Astrocyte of the cerebellum (primary cell): ENCODE data around the gene CAT.

Source experiments
- DNase-seq: peaks from one replicate; pipeline ENCODE4 v3.0.0-alpha.2; 2011; ENCODE audit warnings: low read depth
- H3K4me3 ChIP-seq: 2 replicates; pipeline ENCODE4 v1.5.1; 2011; ENCODE audit warnings: mild to moderate bottlenecking, low read depth, low read length, moderate library complexity
- in situ Hi-C: cut with HindIII; loops from 2 replicates; pipeline ENCODE4 v1.10.0; 2017; ENCODE audit warnings: low sequenced_read_pairs
- TF ChIP-seq, protein P1 (sequence below): IDR thresholded peaks from 2 replicates; pipeline ENCODE4 v1.5.1; 2012; ENCODE audit warnings: low read length, low read depth, moderate library complexity, mild to moderate bottlenecking; ENCODE audit errors: missing control alignments

CAT gene

DNA sequence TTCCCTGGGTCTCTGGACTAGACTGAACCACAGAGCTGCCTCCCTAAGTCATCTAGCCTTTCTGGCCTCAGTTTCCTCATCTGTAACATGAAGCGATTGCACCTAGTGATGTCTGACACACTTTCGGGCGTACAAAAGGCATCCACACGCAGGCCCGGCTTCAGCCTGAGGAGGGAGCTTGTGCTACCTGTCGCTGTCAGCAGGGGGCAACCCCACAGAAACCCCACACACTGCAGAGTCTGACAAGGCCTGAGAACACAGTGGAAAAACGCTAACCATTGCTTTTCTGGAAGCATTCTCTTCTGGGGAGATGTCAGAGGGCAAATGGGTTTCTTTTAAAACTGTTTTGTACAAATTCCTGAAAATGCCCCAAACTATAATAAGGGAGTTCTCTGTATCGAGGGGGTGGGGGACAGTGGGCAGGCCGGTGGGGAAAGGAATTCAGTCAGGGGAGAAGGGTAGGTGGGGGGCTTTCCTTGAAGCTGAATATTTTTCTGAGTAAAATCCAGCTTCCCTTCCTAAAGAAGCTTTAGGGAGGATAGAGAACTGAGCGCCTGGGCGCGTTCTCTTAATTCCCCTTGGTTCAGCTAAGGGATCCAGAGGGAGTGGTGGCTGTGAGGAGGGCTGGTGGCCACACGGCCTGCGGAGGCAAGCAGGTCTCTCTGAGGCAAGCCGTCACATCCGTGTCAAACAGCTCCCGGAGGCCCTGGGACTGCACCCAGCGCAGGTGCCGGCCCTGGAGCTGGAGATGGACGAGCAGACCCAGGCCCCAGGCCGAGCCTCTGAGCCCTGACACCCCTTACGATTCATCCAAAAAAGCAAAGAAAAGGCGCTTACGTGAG, 74.3 kb downstream of the CAT start:
- H3K4me3 ChIP-seq = no peak overlapping the region
- TF ChIP-seq, protein P1, sequence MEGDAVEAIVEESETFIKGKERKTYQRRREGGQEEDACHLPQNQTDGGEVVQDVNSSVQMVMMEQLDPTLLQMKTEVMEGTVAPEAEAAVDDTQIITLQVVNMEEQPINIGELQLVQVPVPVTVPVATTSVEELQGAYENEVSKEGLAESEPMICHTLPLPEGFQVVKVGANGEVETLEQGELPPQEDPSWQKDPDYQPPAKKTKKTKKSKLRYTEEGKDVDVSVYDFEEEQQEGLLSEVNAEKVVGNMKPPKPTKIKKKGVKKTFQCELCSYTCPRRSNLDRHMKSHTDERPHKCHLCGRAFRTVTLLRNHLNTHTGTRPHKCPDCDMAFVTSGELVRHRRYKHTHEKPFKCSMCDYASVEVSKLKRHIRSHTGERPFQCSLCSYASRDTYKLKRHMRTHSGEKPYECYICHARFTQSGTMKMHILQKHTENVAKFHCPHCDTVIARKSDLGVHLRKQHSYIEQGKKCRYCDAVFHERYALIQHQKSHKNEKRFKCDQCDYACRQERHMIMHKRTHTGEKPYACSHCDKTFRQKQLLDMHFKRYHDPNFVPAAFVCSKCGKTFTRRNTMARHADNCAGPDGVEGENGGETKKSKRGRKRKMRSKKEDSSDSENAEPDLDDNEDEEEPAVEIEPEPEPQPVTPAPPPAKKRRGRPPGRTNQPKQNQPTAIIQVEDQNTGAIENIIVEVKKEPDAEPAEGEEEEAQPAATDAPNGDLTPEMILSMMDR = peak; percentile 78
- no peak for DNase-seq
- in situ Hi-C loops = no loop called here

DNA sequence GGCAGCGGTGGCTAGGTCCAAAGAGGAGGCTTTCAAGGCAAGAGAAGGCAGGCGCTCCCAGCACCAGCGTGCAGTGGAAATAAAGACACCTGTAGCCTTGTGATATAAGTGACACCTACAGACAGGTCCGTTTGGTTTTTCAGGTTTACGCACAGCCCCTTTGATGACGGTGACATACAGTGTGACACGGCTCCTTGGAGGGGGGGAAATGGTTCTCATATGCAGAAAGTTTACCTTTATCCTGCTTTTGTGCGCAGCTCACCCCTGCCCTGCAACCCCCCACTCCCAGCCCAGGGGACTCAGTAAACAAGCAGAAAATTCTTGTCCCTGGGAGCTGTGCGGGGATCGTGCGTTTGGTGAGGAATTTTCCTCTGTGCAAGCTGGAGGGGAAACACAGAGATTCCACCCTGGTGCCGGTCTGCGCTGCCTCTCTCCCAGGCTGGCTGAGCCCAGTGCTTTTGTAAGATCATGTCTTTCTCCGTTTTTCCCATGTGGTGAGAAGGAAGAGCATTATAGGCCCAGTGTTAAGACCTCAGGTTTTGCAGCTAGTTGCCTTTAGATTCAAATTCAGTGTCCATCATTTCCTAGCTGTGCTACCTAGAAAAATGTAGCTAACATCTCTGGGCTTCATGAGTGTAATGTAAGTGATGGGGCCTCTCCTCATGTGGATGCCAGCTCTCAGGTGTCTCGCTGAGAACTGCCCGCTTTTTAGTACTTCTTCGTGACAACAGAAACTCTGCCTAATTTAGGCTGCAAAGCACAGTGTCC, 75.1 kb downstream of the CAT start, which contains the start of gene ELF5:
Gene ELF5 (minus strand): TSS at position 113 of the 768 bp plus-strand sequence. CDS start 8,045 bp downstream, outside the sequence.
- in situ Hi-C loops = no loop called here
- TF ChIP-seq, protein P1 = no peak
- no peak within 1 kb of the TSS for H3K4me3 ChIP-seq
- no peak for DNase-seq

DNA sequence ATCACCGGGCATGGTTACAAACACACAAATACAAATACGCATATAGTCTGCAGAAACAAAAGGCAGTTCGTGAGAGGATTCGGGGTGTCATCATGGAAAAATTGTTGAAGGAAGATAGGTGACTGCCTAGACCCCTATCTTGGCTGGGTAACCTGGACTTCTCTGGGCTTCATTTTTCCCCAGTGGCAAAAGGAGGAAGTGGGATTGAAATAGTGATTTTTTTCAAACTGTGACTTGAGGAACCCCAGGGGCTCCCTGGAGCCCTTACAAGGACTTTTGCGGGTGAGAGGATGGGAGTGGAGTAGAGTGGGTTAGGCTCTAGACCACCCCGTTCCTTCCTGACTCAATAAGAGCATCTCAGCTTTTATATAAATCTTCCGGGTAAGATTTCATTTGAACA, 75.9 kb downstream of the CAT start:
- no peak for DNase-seq
- in situ Hi-C loops = no loop called here
- TF ChIP-seq, protein P1 = peak; percentile 5
- H3K4me3 ChIP-seq = no peak overlapping the region

DNA sequence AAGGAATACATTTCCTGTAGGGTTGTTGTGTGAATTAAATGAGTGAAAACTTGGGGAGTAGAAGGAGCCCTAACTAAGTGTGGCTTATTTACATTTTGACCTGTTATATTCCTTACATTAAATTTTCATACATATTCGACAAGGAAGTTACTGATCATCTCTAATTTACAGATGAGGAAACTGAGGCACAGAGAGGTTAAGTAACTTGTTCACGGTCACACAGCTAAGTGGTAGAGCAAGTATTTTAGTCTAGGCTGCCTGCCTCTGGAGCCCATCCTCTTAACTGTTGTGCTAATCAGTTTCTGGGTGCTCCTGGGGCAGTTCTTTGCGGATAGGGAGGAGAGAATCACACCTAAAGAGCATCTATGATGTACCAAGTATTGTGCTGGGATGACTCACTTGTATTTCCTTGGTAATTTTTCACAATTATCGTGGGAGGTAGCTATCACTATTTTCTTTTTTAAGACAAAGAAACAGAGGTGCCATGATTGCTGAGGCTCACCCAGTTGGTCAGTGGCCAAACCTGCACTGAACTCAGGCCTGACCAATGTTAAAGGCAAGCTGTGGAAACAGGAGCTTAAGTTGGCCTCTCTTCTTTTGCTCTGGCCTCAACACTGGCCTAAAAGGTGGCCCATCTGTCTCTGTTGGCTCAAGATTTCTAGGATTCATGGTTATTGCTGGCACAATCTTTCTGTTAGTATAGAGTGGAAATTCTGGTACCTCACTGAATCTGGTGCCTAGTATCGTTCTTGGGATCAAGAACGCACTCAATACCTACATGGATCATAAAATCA, 77.7 kb downstream of the CAT start:
- no peak for DNase-seq
- TF ChIP-seq, protein P1 = no peak
- in situ Hi-C loops = no loop called here
- no peak overlapping the region for H3K4me3 ChIP-seq

DNA sequence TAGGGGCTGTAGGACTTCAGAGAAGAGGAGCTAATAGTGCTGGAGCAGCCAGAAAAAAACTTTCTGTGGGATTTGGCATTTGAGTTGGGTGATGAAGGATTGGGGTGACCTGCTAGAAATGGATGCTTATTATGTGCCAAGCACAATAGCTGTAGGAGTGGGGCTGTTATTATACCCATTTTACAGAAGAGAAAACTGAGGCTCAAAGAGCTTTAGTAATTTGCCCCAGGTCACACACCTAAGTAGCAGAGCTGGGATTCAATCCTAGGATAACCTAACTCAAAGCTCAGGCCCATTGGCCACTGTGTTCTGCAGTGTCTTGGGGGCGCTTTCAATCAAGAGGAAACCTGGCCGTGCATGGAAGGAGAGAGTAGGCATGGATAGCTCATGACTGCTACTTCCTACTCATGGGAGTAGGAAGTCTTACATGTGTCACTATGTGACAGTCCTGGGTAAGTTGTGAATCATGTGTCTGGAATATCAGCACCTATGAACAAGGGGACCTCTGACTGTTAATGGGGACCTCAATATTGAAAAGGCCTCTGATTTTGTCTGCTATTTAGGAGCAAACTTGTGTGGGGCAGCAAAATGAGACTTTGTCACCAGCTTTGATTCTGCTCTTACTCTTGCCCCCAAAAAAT, 81.0 kb downstream of the CAT start:
- no peak for DNase-seq
- no peak overlapping the region for H3K4me3 ChIP-seq
- in situ Hi-C loops = no loop called here
- TF ChIP-seq, protein P1 = no peak

DNA sequence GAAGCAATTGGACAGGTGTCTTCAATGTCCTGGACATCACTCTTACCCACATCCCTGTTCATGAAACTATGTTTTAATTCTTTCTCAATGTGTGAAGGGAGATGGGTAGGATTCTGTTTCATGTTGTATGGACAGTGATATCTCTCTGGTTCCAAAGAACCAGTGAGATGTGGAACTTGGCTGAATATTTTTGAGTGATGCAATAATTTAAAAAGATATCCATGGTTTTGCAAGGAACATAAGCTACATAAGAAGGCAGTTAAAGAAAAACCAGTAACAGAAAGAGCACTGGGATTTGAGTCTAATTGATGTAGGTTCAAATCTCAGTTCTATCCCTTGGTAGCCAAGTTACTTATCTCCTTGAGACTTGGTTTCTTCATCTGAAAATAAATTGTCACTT, 82.5 kb downstream of the CAT start:
- no peak for DNase-seq
- no peak overlapping the region for H3K4me3 ChIP-seq
- TF ChIP-seq, protein P1 = no peak
- in situ Hi-C loops = no loop called here
